ENCODE data around the gene DCLK2. TPM values are rescaled to one million over a fixed set of nuclear protein-coding genes. Genes with fewer than 3 reads are reported as not detected.

Gene DCLK2
- total RNA-seq, 3 donors from 2014 or later: 3.4 to 5.2 (median 4.0) TPM

DNA sequence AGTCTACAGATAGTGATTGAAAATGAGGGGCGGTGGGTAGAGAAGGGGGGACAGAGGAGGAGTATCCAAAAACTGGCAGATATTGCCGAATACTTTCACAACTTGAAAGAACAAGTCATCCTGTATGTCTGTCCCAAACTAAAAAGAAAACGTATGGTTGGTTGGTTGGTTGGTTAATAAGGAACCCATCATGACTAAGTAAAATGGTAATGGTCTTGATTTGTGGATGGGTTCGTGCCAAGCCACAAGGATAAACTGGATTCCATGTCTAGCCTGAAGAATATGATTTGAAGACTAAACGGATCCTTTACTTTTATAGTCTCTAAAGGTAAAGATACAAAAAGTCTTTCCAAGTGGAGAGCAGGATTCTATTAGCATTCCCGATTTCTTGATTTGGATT is 208.4 kb downstream of the DCLK2 start:
- intact Hi-C loops (cut with DNase I; ENCODE audit: low total_unique reads): no loop called here
- Histone ChIP-seq H3K27ac (no peak overlapping the region), H3K4me3 (no peak overlapping the region), H3K4me1 (no peaks in the 10 kb centered on the region), H3K9me3 (no peaks in the 10 kb centered on the region), H3K27me3 (no peaks in the 10 kb centered on the region), H3K36me3 (no peaks in the 10 kb centered on the region)
- no peak for TF ChIP-seq POLR2AphosphoS5 (IDR thresholded peaks at IDR 0.05)
- no peak for TF ChIP-seq POLR2A (IDR thresholded peaks at IDR 0.05)
- TF ChIP-seq, protein P1, sequence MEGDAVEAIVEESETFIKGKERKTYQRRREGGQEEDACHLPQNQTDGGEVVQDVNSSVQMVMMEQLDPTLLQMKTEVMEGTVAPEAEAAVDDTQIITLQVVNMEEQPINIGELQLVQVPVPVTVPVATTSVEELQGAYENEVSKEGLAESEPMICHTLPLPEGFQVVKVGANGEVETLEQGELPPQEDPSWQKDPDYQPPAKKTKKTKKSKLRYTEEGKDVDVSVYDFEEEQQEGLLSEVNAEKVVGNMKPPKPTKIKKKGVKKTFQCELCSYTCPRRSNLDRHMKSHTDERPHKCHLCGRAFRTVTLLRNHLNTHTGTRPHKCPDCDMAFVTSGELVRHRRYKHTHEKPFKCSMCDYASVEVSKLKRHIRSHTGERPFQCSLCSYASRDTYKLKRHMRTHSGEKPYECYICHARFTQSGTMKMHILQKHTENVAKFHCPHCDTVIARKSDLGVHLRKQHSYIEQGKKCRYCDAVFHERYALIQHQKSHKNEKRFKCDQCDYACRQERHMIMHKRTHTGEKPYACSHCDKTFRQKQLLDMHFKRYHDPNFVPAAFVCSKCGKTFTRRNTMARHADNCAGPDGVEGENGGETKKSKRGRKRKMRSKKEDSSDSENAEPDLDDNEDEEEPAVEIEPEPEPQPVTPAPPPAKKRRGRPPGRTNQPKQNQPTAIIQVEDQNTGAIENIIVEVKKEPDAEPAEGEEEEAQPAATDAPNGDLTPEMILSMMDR (IDR thresholded peaks at IDR 0.05): no peak
- DNase-seq (ENCODE audit: low spot score in 2 of 2): no peak

DNA sequence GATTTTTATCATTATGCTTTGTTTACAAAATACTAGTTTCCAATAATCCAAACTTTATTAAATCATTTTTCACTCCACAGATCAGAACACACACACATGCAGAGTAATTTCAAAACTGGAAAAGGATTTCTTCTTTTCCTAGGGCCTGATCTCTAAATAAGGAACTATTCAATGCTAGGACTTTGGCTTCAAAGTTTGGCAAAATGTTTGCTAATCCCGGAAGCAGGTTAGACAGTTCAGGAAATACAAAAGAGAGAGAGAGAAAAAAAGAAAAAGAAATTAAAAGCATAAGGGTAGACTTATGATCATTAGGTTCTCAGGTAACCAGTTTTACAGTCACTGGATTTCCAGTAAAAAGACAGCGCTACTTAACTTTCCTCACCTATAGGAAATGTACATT is 211.0 kb downstream of the DCLK2 start:
- DNase-seq (ENCODE audit: low spot score in 2 of 2): no peak
- Histone ChIP-seq H3K36me3 (no peaks in the 10 kb centered on the region), H3K9me3 (no peaks in the 10 kb centered on the region), H3K27me3 (no peaks in the 10 kb centered on the region), H3K4me3 (no peak overlapping the region), H3K4me1 (no peaks in the 10 kb centered on the region), H3K27ac (no peak overlapping the region)
- TF ChIP-seq, protein P1 (IDR thresholded peaks at IDR 0.05): no peak
- no peak for TF ChIP-seq POLR2AphosphoS5 (IDR thresholded peaks at IDR 0.05)
- TF ChIP-seq POLR2A (IDR thresholded peaks at IDR 0.05): no peak
- intact Hi-C loops (cut with DNase I; ENCODE audit: low total_unique reads): no loop called here

DNA sequence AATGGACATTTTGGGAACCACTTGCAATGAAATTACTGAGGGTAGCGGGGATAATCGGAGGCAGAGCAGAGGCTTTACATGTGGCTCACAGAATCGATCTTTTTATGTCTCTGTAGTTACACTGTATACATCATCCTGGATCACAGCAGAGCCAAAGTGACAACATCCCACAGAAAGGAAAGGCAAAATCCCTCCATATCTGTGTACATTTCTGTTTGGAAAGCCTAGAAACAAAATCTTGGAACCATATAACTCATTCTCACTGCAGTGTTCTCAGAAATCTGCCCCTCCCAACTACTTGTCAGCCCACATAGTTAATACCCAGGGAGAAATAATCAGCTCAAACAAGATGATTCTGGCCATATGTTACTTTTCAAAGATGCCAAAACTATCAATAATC is 211.6 kb downstream of the DCLK2 start:
- H3K9me3 ChIP-seq: no peaks in the 10 kb centered on the region
- H3K36me3 ChIP-seq: no peaks in the 10 kb centered on the region
- H3K27me3 ChIP-seq: no peaks in the 10 kb centered on the region
- intact Hi-C loops (cut with DNase I; ENCODE audit: low total_unique reads): loop anchor here (10.0 kb wide), 1 partner anchor 765 kb away; no protein-coding TSS in a partner anchor
- H3K4me1 ChIP-seq: no peaks in the 10 kb centered on the region
- no peak overlapping the region for H3K4me3 ChIP-seq
- TF ChIP-seq POLR2A (IDR thresholded peaks at IDR 0.05): no peak
- TF ChIP-seq, protein P1 (IDR thresholded peaks at IDR 0.05): no peak
- no peak for TF ChIP-seq POLR2AphosphoS5 (IDR thresholded peaks at IDR 0.05)
- DNase-seq (ENCODE audit: low spot score in 2 of 2): no peak
- no peak overlapping the region for H3K27ac ChIP-seq

DNA sequence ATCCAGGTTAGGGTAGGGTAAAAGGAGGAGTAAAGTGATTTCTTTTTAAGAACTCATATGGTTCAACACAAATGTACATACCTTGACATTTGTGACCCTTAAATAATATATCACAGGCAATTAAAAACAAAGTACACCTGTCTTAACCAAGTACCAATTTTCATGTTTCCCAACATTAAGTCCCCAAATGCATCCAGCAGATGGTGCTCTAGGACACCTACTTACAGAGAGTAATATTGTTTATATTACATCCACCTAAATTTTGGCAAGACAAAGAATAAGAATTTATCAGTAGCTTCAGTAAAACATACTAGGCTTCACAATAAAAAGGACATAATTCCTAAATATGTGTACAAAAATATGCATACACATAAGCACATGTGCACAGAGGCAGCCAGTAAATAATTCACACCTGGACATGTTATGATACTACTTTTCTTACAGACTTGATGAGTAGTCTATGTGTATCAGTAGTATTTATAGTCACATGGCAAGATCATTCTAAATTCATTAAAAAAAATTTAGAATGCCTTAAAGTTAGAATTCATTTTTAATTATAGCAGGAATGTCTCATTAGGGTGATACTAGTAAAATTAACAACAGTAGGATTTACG is 219.7 kb downstream of the DCLK2 start:
- no peaks in the 10 kb centered on the region for H3K9me3 ChIP-seq
- intact Hi-C loops (cut with DNase I; ENCODE audit: low total_unique reads): loop anchor here (10.0 kb wide), 1 partner anchor 757 kb away; no protein-coding TSS in a partner anchor
- H3K4me3 ChIP-seq: no peak overlapping the region
- no peaks in the 10 kb centered on the region for H3K27me3 ChIP-seq
- TF ChIP-seq, protein P1 (IDR thresholded peaks at IDR 0.05): peak in 1 of 3 donors; percentile 45
- TF ChIP-seq POLR2AphosphoS5 (IDR thresholded peaks at IDR 0.05): no peak
- H3K4me1 ChIP-seq: no peaks in the 10 kb centered on the region
- no peaks in the 10 kb centered on the region for H3K36me3 ChIP-seq
- no peak for DNase-seq (ENCODE audit: low spot score in 2 of 2)
- no peak overlapping the region for H3K27ac ChIP-seq

DNA sequence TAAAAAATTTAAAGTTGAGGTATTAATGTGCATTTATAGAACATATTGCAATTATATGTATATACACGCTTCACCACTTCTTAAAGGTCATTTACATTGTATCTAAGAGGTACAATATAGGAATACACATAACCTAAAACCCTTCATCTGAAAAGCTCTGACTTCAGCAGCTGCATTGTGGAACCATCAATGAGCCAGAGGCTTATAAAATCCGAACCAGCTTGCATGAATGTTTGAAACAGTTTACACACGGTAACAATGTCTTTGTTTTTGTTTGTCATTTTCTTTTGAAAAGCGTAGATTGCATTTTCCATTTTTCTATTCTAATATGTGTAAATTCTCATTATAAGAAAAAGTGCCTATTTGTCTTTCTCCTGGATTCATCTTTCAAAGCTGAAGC is 221.6 kb downstream of the DCLK2 start:
- no peaks in the 10 kb centered on the region for H3K36me3 ChIP-seq

More for the DNA sequence above, 221.6 kb downstream of the DCLK2 start:
- DNase-seq (ENCODE audit: low spot score in 2 of 2): no peak
- TF ChIP-seq POLR2AphosphoS5 (IDR thresholded peaks at IDR 0.05) (no peak), POLR2A (IDR thresholded peaks at IDR 0.05) (no peak)
- TF ChIP-seq, protein P1 (IDR thresholded peaks at IDR 0.05): no peak
- Histone ChIP-seq H3K4me1 (no peaks in the 10 kb centered on the region), H3K27ac (no peak overlapping the region), H3K27me3 (no peaks in the 10 kb centered on the region), H3K9me3 (no peaks in the 10 kb centered on the region), H3K4me3 (no peak overlapping the region)
- intact Hi-C loops (cut with DNase I; ENCODE audit: low total_unique reads): loop anchor here (10.0 kb wide), 1 partner anchor 755 kb away; no protein-coding TSS in a partner anchor
